AG04449 (cell line): Measurements from ENCODE around the gene DBNL.

Source experiments
- CTCF ChIA-PET: fragments of 350-600 bp; formaldehyde crosslinking; extraction: SDS; loops from one replicate; lab custom pipeline; 2021; ENCODE audit warnings: antibody characterized with exemption; lab: Yijun Ruan, JAX
- POLR2A ChIA-PET: fragments of 400-600, 350-600 bp; formaldehyde crosslinking; extraction: SDS; loops from one replicate; lab custom pipeline; 2020; ENCODE audit warnings: antibody characterized with exemption, inconsistent platforms; lab: Yijun Ruan, JAX
- DNase-seq: peaks from one replicate; pipeline ENCODE4 v3.0.0-alpha.2; 2010; ENCODE audit warnings: low read depth, low spot score
- H3K4me3 ChIP-seq: 2 replicates; pipeline ENCODE4 v1.5.1; 2011; ENCODE audit warnings: low read depth, mild to moderate bottlenecking, control low read depth, low read length
- CTCF ChIP-seq: IDR thresholded peaks from one replicate; pipeline ENCODE4 v1.5.1; 2011; ENCODE audit warnings: mild to moderate bottlenecking, moderate library complexity, low read length, control low read depth, inconsistent platforms; ENCODE audit not compliant: insufficient read depth; ENCODE audit errors: missing control alignments

DBNL gene

GRCh38 chr7:44093102-44093641 lies 48.7 kb downstream of the DBNL start:
- H3K4me3 ChIP-seq: no peak overlapping the region
- CTCF ChIA-PET: no interaction called here
- POLR2A ChIA-PET: no interaction called here
- no peak for TF ChIP-seq CTCF
- no peak for DNase-seq

GRCh38 chr7:44094365-44094764 lies 49.9 kb downstream of the DBNL start:
- TF ChIP-seq CTCF: no peak
- CTCF ChIA-PET: no interaction called here
- POLR2A ChIA-PET: no interaction called here
- no peak for DNase-seq
- no peak overlapping the region for H3K4me3 ChIP-seq

GRCh38 chr7:44094883-44095592 lies 50.5 kb downstream of the DBNL start:
- H3K4me3 ChIP-seq: no peak overlapping the region
- DNase-seq: no peak
- ChIA-PET CTCF (interaction anchor here (0.8 kb wide), 1 partner anchor 8 kb away, joined by 3 read pairs; no protein-coding TSS in a partner anchor), POLR2A (no interaction called here)
- no peak for TF ChIP-seq CTCF

GRCh38 chr7:44095781-44096180 lies 51.3 kb downstream of the DBNL start:
- POLR2A ChIA-PET: no interaction called here

GRCh38 chr7:44096326-44096881 lies 51.9 kb downstream of the DBNL start:
- DNase-seq: no peak
- CTCF ChIA-PET: interaction anchor here (0.6 kb wide), 1 partner anchor 10 kb away, joined by 3 read pairs; no protein-coding TSS in a partner anchor

More at GRCh38 chr7:44095781-44096180, 51.3 kb downstream of the DBNL start:
- no peak overlapping the region for H3K4me3 ChIP-seq
- CTCF ChIA-PET: interaction anchor here (0.8 kb wide), 1 partner anchor 9 kb away, joined by 3 read pairs; no protein-coding TSS in a partner anchor
- no peak for TF ChIP-seq CTCF
- DNase-seq: no peak

More at GRCh38 chr7:44096326-44096881, 51.9 kb downstream of the DBNL start:
- no peak for TF ChIP-seq CTCF
- no peak overlapping the region for H3K4me3 ChIP-seq
- POLR2A ChIA-PET: no interaction called here
